B cell (primary cell): ENCODE results near the gene LYAR. TPM values are rescaled to one million over a fixed set of nuclear protein-coding genes. Genes with fewer than 3 reads are reported as not detected.

Source experiments
- ATAC-seq: fragments of 200-7000 bp; cut with Tn5 transposase; one replicate; pipeline ENCODE4 v1.10.0; 2021; ENCODE audit warnings: low read depth, mild to moderate bottlenecking, moderate number of reproducible peaks, moderate library complexity
- CTCF ChIA-PET: fragments of 350-600 bp; sonication (Branson Sonifier 250); formaldehyde crosslinking; loops from one replicate; lab custom pipeline; 2021; ENCODE audit warnings: antibody characterized with exemption, inconsistent platforms; lab: Charles Lee
- POLR2A ChIA-PET: fragments of 350-600 bp; sonication (Branson Sonifier 250); formaldehyde crosslinking; loops from one replicate; lab custom pipeline; 2021; ENCODE audit warnings: antibody characterized with exemption; lab: Charles Lee
- DNase-seq: peaks from one replicate; pipeline ENCODE4 v3.0.0; 2013
- H2AFZ ChIP-seq: 2 replicates; pipeline ENCODE4 v1.6.1; 2012; ENCODE audit warnings: mild to moderate bottlenecking, low read depth, low read length; ENCODE audit not compliant: insufficient read depth, poor library complexity, severe bottlenecking
- H3K27ac ChIP-seq, 2 donors: 1 replicate in 1 of 2; 2 replicates in 1 of 2; pipeline ENCODE4 v1.5.1; 2012 to 2013; ENCODE audit warnings: low read length in 2 of 2, mild to moderate bottlenecking in 2 of 2, moderate library complexity in 1 of 2
- H3K27me3 ChIP-seq, 4 experiments: fragments of 200-600 bp in 1 of 4; sonication (generic) in 1 of 4; replicated peaks in 1 of 4; 1 replicate in 2 of 4; 2 replicates in 2 of 4; pipeline versions ENCODE4 v1.6.1 to v1.7.0; 2013 to 2016; ENCODE audit warnings: low read length in 3 of 4, mild to moderate bottlenecking in 2 of 4, mixed read lengths in 1 of 4, moderate library complexity in 1 of 4; ENCODE audit not compliant: insufficient read depth in 4 of 4, control insufficient read depth in 3 of 4; ENCODE audit errors: control extremely low read depth in 1 of 4
- H3K36me3 ChIP-seq, 2 experiments: replicated peaks in 1 of 2; 1 replicate in 1 of 2; 2 replicates in 1 of 2; pipeline versions ENCODE4 v1.6.1 to v1.7.1; 2013; ENCODE audit warnings: low read length in 1 of 2; ENCODE audit not compliant: insufficient read depth in 2 of 2, control insufficient read depth in 1 of 2; ENCODE audit errors: control extremely low read depth in 1 of 2, extremely low read depth in 1 of 2
- H3K4me1 ChIP-seq, 2 donors: fragments of 200-600 bp in 1 of 2; sonication (generic) in 1 of 2; 1 replicate in 1 of 2; 2 replicates in 1 of 2; pipeline versions ENCODE4 v1.5.1 to v1.6.1; 2013 to 2017; ENCODE audit warnings: low read length in 2 of 2; ENCODE audit not compliant: control insufficient read depth in 2 of 2, insufficient read depth in 2 of 2
- H3K4me2 ChIP-seq: replicated peaks from 2 replicates; pipeline ENCODE3; 2012; ENCODE audit warnings: mild to moderate bottlenecking, low read depth, low read length; ENCODE audit not compliant: poor library complexity, severe bottlenecking
- H3K4me3 ChIP-seq, 5 experiments: fragments of 200-600 bp in 1 of 5; sonication (generic) in 1 of 5; 1 replicate in 3 of 5; 2 replicates in 2 of 5; pipeline versions ENCODE4 v1.5.1 to v1.7.0; 2011 to 2016; ENCODE audit warnings: low read length in 4 of 5, mild to moderate bottlenecking in 4 of 5, low read depth in 2 of 5, control low read depth in 1 of 5, moderate library complexity in 1 of 5; ENCODE audit not compliant: insufficient read depth in 1 of 5; ENCODE audit errors: control extremely low read depth in 1 of 5, extremely low read depth in 1 of 5
- H3K79me2 ChIP-seq: fragments of 200-600 bp; sonication (generic); one replicate; pipeline ENCODE4 v1.6.0; 2016; ENCODE audit warnings: low read length; ENCODE audit not compliant: control insufficient read depth, insufficient read depth
- H3K9ac ChIP-seq: fragments of 200-600 bp; sonication (generic); 2 replicates; pipeline ENCODE4 v1.6.1; 2017; ENCODE audit warnings: mild to moderate bottlenecking, low read length, moderate library complexity
- H3K9me3 ChIP-seq, 3 donors: one replicate each; pipeline versions ENCODE4 v1.6.1 to v1.7.1; 2013; ENCODE audit warnings: low read length in 2 of 3; ENCODE audit not compliant: control insufficient read depth in 2 of 3, insufficient read depth in 1 of 3; ENCODE audit errors: control extremely low read depth in 1 of 3
- H4K20me1 ChIP-seq: 2 replicates; pipeline ENCODE4 v1.6.0; 2012; ENCODE audit warnings: mild to moderate bottlenecking, low read length; ENCODE audit not compliant: insufficient read depth, control insufficient read depth, poor library complexity, severe bottlenecking
- H3K27ac Mint-ChIP-seq: one replicate; pipeline ENCODE4 v1.8.0; 2021; ENCODE audit warnings: mixed read lengths
- H3K27me3 Mint-ChIP-seq: one replicate; pipeline ENCODE4 v1.8.0; 2021; ENCODE audit warnings: mixed read lengths
- H3K4me1 Mint-ChIP-seq: one replicate; pipeline ENCODE4 v1.8.0; 2021; ENCODE audit warnings: mixed read lengths
- H3K4me3 Mint-ChIP-seq: one replicate; pipeline ENCODE4 v1.8.0; 2021; ENCODE audit warnings: mixed read lengths
- H3K9me3 Mint-ChIP-seq: one replicate; pipeline ENCODE4 v1.8.0; 2022; ENCODE audit warnings: mixed read lengths; ENCODE audit not compliant: insufficient read depth
- EZH2 ChIP-seq: IDR thresholded peaks from 2 replicates; pipeline ENCODE4 v1.6.1; 2012; ENCODE audit warnings: borderline replicate concordance, low read depth, mild to moderate bottlenecking, moderate library complexity, low read length; ENCODE audit not compliant: insufficient read depth, poor library complexity, severe bottlenecking
- WGBS: methylation state at CpG from one replicate; pipeline ENCODE4 v1.1.5; 2013; ENCODE audit warnings: missing lambda C conversion rate; ENCODE audit not compliant: insufficient coverage; 5-methylcytosine and 5-hydroxymethylcytosine counted together
- intact Hi-C: fragments of 100-400 bp; cut with micrococcal nuclease; formaldehyde crosslinking; loops from one replicate; pipeline ENCODE4 v1.10.0; 2022
- polyA plus RNA-seq: library from polyadenylated mRNA; depleted of rRNA; stranded (reverse); fragments of >200 nt; gene quantifications from 2 replicates; pipeline ENCODE4 v1.2.3, GENCODE V29; 2012
- total RNA-seq, 2 donors: library from RNA; stranded (reverse); fragments of 120-200 nt in 1 of 2; gene quantifications; 1 replicate in 1 of 2; 2 replicates in 1 of 2; pipeline versions ENCODE4 v1.2.3 to v1.2.4, GENCODE V29; 2013 to 2022
- TF ChIP-seq, protein P1 (sequence below): fragments of 200-600 bp; IDR thresholded peaks from one replicate; pipeline ENCODE4 v1.8.0; 2022; ENCODE audit warnings: antibody characterized with exemption, mild to moderate bottlenecking

LYAR gene
- total and polyA plus RNA-seq, 2 donors (not counting 1 experiment from before 2014, with no cell fraction given), result 3.0 to 11.5 TPM

DNA sequence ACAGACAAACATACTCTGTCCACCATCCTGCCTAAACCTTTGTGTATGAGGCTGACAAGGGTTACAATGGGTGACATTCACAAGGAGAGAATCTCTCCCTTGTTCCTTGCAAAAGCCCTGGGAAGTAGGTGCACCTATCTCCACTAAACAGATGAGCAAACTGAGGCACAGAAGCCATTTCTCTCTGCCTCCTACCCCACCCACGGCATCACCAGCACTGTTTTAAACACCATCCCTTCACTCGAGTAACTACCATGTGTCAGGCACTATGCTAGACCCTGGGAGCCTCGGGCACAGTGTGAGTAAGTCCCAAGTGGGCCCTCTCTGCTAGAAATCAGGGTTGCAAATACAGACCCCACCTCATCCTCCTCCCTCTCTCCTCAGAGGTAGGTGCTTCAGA is 899 bp downstream of the LYAR start:
- Mint-ChIP-seq H3K4me1 (peaks cover 45% of the 10 kb centered on the region), H3K27me3 (no peaks in the 10 kb centered on the region), H3K4me3 (peak overlapping the region; percentile 98), H3K27ac (no peak overlapping the region), H3K9me3 (no peaks in the 10 kb centered on the region)
- POLR2A ChIA-PET, result no interaction called here
- peak overlapping the region; percentile 90 for H3K9ac ChIP-seq
- no peaks in the 10 kb centered on the region for H3K27me3 ChIP-seq
- no peak for TF ChIP-seq EZH2
- TF ChIP-seq, protein P1, sequence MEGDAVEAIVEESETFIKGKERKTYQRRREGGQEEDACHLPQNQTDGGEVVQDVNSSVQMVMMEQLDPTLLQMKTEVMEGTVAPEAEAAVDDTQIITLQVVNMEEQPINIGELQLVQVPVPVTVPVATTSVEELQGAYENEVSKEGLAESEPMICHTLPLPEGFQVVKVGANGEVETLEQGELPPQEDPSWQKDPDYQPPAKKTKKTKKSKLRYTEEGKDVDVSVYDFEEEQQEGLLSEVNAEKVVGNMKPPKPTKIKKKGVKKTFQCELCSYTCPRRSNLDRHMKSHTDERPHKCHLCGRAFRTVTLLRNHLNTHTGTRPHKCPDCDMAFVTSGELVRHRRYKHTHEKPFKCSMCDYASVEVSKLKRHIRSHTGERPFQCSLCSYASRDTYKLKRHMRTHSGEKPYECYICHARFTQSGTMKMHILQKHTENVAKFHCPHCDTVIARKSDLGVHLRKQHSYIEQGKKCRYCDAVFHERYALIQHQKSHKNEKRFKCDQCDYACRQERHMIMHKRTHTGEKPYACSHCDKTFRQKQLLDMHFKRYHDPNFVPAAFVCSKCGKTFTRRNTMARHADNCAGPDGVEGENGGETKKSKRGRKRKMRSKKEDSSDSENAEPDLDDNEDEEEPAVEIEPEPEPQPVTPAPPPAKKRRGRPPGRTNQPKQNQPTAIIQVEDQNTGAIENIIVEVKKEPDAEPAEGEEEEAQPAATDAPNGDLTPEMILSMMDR, result no peak
- peaks cover 0 to 19% of the 10 kb centered on the region in 2 experiments for H3K36me3 ChIP-seq
- peak overlapping the region; percentile 63 to 88 (median 74) for H3K4me3 ChIP-seq
- peaks cover 71% of the 10 kb centered on the region for H3K79me2 ChIP-seq
- peak overlapping the region; percentile 93 for H2AFZ ChIP-seq
- H3K27ac ChIP-seq, result peak overlapping the region in 1 of 2 donors; percentile 76
- H4K20me1 ChIP-seq, result peaks cover 20% of the 10 kb centered on the region
- intact Hi-C loops, result no loop called here
- peaks cover 0 to 3% (median 0%) of the 10 kb centered on the region in 3 donors for H3K9me3 ChIP-seq
- WGBS, result 25% methylated on average over 3 of the region's 3 CpGs
- no peak for ATAC-seq
- peak overlapping the region; percentile 88 for H3K4me2 ChIP-seq
- peaks cover 19 to 22% of the 10 kb centered on the region in 2 donors for H3K4me1 ChIP-seq
- no peak for DNase-seq
- CTCF ChIA-PET, result no interaction called here

DNA sequence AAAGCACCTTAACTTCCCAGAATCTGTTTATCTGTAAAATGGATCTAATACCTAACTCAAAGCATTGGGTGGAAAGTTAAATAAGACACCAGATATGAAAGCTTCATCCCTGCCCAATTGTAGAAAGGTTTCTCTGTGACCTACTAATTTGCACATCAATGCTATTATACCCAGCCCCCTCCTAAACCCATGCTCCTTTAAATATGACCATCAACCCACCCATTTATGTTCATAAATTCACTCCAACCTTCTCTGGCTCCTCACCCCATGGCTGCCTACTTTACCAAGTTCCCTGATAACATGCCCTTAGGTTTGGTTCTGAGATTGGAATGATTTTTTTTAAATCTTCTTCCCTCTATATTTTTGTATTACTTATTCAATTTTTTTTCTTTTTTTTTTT is 1.9 kb downstream of the LYAR start:
- Histone ChIP-seq H3K9ac (no peak overlapping the region), H3K36me3 (peaks cover 0 to 24% of the 10 kb centered on the region in 2 experiments), H3K4me1 (peaks cover 19 to 22% of the 10 kb centered on the region in 2 donors), H3K27ac (no peak overlapping the region), H3K27me3 (no peaks in the 10 kb centered on the region), H3K9me3 (peaks cover 0 to 3% (median 0%) of the 10 kb centered on the region in 3 donors), H4K20me1 (peaks cover 17% of the 10 kb centered on the region), H3K4me3 (no peak overlapping the region), H3K4me2 (no peak overlapping the region), H2AFZ (no peak overlapping the region), H3K79me2 (peaks cover 62% of the 10 kb centered on the region)
- intact Hi-C loops, result no loop called here
- ATAC-seq (no peak), DNase-seq (no peak)
- no peaks in the 10 kb centered on the region for H3K27me3 Mint-ChIP-seq
- peak overlapping the region; percentile 65 for H3K4me3 Mint-ChIP-seq
- CTCF ChIA-PET, result no interaction called here
- POLR2A ChIA-PET, result no interaction called here
- H3K4me1 Mint-ChIP-seq, result peaks cover 42% of the 10 kb centered on the region
- no peak overlapping the region for H3K27ac Mint-ChIP-seq
- H3K9me3 Mint-ChIP-seq, result no peaks in the 10 kb centered on the region
- TF ChIP-seq, protein P1, result no peak
- no peak for TF ChIP-seq EZH2
